Measurements from ENCODE around the gene ORM2.
"Not testable (repeated sequence)": the region's sequence is repeated elsewhere in the genome, so short reads cannot be mapped to it uniquely, and the experiment has no call there.

ORM2 gene

DNA sequence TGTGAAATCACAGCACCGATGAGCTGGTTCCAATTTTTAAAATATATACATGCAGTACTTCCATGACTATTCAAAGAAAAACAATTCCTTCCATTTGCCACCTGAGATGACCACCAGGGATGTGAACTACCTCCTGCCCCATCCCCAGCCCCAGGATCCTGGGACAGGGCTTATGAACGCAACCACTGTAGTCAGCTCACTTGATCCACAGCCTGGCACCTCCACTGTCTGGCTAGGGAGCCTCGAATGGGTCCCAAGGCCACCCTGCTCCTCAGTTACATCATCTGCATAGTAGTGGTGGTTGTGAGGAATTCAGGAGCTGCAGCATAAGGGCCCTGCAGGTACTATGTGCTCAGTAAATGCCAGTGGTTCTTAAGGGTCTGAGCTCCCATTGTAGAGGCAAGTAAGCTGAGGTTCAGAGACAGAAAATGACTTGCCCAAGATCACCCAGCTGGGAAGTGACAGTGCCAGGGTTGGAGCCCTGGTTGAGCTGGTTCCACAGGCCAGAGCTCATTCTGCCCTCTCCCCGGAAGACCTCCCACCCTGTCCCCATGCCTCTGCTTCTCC is 2.9 kb downstream of the ORM2 start:
- not testable (repeated sequence) for DNase-seq

DNA sequence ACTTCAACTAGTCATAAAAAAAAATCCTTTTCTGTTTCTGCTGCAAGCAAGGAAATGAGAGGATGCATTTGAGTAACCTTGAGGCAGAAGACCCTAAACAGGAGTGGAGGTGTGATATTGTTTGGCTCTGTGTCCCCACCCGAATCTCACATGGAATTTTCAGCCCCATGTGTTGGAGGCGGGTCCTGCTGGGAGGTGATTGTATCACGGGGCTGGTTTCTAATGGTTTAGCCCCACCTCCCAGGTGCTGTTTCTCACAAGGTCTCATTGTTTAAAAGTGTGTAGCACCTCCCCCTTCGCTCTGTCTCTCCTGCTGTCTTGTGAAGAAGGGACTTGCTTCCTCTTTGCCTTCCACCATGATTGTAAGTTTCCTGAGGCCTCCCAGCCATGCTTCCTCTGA is 4.0 kb downstream of the ORM2 start:
- not testable (repeated sequence) for DNase-seq

DNA sequence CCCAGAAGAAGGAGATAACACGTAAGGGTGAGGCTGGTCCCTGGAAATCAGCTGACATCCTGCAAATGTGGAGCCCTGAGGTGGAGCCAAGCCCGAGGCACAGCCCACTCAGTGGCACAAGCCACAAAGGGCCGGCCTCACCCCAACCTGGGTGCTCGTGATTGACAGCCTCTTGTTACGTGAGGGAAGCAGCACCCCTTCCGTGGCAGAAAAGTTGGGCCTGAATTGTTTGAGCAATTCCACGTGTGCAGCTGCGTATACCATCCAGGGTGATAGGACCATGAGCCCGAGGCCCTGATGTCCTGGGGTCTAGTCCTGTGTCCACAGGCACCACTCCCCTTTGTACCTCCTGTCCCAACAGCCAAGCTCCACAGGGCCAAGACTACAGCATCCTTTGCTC is 4.8 kb downstream of the ORM2 start:
- no peak for DNase-seq

GRCh38 chr9:114335745-114336144 is 6.1 kb downstream of the ORM2 start:
- DNase-seq = no peak

DNA sequence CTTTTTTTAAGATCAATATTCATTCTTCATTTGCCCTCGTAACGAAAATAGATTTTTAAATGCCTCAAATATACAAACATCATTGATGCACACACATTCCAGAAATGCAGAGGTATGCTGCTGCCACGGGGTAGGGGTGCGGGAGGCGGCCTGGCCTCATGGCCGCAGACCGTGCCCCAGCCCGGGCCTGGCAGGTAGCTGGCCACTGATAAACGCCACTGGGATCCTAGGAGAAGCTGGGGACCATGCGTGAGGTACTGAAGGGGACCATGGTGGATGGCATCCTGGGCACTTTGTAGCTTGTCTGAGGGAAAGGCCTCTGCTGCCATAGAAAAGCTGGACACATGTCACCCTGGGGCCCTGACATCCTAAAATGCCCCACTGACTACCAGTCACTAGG is 6.5 kb downstream of the ORM2 start:
- DNase-seq = no peak

DNA sequence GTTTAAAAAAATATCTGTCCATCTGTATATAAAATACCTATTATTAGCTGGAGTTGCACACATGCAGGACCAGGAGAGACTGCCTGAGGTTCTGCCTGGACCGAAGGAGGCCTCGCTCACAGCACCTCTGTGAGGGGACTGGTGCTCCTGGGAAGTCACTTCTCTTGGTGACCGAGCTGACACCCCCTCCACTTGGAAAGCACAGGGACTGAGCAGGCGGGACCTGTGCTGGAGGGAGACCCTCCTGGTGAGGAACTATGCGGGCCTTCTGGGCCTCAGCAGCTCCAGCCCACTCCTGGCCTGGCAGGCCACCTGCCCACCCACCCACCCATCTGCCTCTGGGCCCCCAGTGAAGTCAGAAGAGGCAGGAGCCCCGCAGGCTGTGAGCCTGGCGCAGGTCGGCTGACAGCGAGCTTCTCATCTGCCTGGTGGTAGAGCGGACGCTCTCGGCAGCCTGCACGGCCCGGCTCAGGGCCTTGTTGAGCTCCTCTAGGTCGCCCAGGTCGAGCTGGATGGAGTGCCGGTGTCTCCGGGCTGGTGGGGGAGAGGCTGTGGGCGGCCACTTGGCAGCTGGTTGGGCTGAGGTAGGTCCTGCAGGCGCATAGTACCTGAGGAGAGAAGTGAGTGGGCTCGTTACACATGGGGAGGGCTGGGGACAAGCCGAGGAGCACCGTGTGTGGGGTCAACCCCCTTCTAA is 7.2 kb downstream of the ORM2 start:
- DNase-seq = no peak

DNA sequence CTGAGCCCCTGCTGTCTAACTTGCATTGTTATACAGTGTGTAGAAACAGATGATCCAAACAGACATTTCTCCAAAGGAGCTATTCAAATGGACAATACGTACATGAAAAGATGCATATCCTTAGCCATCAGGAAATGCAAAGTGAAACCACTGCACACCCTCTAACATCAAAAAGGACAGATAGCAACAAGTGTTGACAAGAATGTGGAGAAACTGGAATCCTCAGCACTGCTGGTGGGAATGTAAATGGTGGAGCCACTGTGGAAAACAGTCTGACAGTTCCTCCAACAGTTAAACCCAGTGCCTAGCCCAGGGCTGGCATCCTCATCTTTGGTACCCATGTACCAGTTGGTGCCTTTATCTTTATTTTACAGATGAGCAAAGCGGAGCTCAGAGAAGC is 8.5 kb downstream of the ORM2 start:
- no peak for DNase-seq

- no peak for DNase-seq
These were observed 9.7 kb downstream of the ORM2 start for GRCh38 chr9:114339130-114339908.

DNA sequence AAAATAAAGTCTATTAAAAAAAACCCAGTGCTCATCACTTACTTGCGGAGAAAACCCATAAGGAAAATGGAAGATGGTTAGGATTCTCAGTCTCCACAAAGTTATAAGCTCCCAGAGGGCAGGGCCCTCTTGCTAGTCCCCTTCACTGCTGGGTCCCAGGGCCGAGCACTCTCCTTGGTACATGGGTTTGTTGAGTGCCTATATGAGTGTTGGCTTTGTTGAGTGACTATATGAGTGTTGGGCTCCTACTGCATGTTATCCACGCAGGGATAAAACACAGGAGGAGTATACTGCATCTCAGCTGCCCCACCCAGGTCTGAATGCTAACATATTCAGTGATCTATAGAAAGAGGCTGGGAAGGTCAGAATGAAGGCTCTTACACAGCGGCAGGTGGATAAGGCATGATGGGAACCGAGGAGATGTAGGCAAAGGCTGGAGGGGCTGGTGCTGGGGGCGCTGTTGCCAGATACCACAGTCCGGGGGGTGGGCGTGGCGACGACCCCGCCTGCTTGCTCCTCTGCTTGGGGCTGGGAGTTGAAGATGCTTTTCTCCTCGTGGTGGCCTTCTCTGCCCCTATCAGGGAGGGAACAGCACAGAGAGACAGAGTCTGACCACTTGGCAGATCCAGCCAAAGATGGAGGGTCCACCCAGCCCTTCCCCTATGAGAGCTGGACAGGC is 11.6 kb downstream of the ORM2 start:
- DNase-seq = no peak

- DNase-seq = no peak
These were observed 12.3 kb downstream of the ORM2 start for GRCh38 chr9:114341991-114342390.

DNA sequence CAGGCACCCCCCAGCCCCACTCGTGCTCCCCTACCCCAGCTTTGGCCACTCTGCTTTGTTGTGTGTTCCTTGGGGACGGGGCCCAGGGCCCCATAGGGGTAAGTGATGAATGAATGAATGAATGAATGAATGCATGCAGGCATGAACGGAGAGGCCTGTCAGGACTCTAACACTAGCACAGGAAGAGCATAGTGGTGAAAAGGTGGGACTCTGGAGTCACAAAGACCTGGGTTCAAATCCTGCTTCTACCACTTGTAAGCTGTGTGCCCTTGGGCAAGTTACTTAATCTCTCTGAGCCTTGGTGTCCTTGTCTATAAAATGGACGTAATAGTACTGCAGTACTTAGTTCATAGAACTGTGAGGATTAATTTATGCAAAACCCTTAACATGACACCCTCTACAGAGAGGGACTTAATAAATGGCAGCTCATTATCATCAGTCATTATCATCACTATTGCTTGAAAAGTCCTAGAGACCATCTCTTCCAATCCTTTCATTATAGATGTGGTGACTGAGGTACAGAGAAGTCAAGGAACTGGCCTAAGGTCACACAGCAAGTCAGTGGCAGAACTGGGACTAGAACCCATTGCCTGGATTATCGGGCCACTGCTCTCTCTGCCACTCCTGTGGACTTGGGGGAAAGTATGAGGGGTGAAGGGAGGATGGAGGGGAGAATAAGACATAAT is 13.2 kb downstream of the ORM2 start:
- no peak for DNase-seq

DNA sequence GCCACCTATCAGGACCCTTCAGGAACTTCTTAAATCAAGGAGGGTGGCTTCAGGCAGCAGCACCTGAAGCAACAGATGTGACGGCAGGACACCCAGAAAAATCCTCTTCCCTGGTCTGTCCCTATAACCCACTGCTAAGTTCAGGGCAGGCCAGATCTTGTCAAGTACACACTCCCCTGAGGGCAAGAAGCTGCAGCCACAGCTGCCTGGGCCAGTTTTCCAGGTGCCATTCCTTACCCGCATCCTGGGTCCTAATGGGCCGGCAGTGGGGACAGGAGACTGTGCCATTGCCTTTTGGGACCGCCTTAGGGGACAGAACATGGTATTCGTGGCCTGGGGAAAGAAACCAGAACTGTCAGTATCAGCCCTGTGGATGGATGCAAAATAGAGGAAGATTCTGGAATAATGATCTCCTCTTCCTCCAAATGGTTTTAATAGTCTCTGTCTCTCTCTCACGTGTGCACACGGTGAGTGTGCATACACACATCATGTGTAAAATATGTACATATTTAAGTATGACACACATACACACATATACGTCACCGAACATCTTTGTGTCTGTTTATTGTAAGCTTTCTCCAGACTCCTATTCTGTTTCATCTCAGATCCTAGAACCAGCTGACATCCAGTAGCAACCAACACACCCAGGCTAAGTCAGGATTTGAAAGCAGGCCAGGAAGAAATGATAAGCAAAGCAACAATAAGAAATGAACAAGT is 14.0 kb downstream of the ORM2 start:
- DNase-seq = no peak

- no peak for DNase-seq
These were observed 14.5 kb downstream of the ORM2 start for GRCh38 chr9:114344188-114344566.

- no peak for DNase-seq
These were observed 15.0 kb downstream of the ORM2 start for GRCh38 chr9:114344692-114345091.

DNA sequence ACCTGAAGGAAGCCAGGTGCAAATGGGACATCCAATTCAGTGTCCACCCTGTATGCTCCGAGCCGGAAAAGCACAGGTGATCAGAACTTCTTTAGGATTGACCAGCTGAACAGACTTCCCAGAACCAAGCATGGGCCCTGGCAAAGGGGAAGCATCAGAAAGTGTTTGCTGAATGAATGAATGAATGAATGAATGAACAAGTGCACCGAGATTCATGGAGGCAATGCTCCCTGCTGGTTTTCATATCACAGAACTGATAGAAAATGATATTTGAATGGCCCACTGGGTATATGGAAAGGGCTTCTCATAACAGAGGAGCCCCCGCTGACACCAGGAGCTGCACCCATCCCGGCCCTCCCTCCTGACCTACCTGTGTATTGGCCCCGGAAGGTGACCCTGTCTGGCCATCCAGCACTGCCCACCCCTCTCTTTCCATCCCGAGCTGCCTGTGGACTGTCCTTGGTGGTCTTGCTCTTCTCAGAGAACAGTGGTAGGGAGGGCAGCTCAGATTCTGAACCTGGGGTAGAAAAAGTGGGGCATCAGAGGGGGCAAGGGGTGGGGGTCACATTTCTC is 15.9 kb downstream of the ORM2 start:
- no peak for DNase-seq

DNA sequence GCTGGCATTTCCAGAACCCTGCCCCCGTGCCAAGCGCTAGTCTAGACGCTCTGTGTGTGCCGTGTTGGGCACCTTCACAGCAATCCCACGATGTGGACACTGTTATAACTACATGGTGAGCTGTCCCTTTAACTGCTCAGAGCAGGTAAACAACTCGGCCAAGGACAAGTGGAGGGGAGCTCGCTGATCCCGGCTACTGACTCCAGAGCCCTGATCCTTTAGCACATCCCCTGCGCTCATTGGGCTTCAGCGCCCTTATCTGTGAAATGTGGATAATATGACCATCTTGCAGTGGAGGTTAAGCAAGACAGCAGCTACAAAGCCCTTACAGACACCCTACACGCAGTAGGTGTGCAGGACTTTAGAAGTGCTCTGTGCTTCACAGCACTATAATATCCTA is 16.5 kb downstream of the ORM2 start:
- DNase-seq = no peak

DNA sequence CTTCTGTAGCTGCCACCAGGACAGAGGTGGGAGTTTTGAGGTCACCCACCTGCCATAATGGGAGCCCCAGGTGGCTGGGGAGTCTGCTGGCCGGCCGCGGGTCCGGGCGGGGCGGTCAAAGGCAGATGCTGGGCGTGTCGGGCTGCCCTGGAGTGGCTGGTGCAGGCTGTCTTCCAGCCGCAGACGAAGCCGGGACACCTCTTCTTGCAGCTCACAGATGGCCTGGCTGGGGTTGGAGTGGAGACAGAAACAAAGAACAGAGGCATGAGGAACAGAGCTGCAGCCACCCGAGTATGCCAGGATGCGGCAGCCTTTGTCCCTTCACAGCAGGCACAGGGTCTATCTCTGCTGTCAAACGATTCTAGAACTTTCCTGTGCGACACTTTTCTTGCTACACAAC is 18.0 kb downstream of the ORM2 start:
- DNase-seq = no peak

DNA sequence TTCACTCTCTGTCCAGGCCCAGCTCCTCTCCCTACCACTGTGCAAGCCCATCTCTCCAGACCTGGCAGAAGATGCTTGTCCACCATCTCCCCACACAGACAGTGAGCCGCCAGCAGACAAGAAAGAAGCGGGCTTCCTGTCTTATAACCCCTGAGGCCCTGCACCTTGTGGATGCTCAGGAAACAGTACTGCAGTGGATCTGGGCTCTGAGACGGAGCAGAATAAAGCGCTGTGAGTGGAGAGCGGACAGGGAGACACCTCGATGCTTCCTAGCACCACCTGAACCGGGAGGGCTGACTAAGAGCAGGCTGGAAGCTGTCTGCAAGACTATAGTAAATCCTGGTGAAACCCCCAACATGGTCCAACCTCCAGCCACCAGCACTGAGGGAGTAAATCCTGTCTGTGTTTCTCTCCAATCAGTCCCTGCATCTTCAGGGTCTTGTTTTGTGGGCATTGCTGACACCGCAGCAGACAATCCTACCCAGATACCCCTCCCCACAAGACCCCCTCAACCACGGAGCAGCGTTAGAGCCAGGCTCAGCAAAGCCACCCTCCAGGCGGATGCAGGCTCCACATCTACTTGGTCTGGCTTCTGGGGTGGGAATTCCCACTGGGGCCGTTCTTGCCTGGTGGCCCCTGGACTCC is 18.7 kb downstream of the ORM2 start:
- DNase-seq = no peak

- DNase-seq = no peak
These were observed 19.3 kb downstream of the ORM2 start for GRCh38 chr9:114348906-114349482.

- no peak for DNase-seq
These were observed 20.2 kb downstream of the ORM2 start for GRCh38 chr9:114349713-114350480.

All from NCI-H187 (cell line).